Uterus (tissue), 2 donors: ENCODE data around the gene COA6.

Source experiments
- CTCF ChIP-seq, 4 experiments: fragments of 200-600 bp in 2 of 4; fragments of 450-650 bp in 2 of 4; sonication (generic) in 2 of 4; IDR thresholded peaks; one replicate each; pipeline ENCODE4 v1.5.1; 2016 to 2019; ENCODE audit warnings: antibody characterized with exemption in 4 of 4, mild to moderate bottlenecking in 2 of 4, moderate library complexity in 1 of 4
- POLR2A ChIP-seq, 2 donors: fragments of 450-650 bp; IDR thresholded peaks; one replicate each; pipeline ENCODE4 v1.6.1; 2016; ENCODE audit warnings: antibody characterized with exemption in 2 of 2, mild to moderate bottlenecking in 1 of 2, moderate library complexity in 1 of 2

DNA sequence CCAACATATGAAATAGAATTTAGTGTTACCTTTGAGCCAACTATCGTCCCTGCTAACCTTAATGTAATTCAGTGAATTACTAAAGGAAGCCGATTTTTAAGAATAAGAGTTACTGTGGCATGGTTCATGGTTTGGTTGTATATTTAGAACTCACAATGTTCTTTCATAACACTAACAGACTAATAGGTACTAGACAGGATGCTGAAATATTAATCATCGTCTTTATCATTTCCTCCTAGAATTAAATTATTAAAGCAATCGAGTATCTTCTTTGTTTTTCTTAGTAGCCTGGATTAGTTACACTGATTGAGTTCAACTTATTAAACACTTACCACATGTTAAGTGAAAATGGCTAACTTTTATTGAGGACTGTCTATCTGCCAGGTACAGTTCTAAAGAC, 58.0 kb downstream of the COA6 start:
- TF ChIP-seq POLR2A (IDR thresholded peaks at IDR 0.05) (no peak), CTCF (IDR thresholded peaks at IDR 0.05) (no peak)
